OCI-LY3 (cell line): ENCODE results near the gene SELENON.

Experiments used
- H2AFZ ChIP-seq: fragments of 200-600, 300-600 bp; shearing (Covaris generic); 2 replicates; pipeline ENCODE4 v1.6.0; 2014; ENCODE audit warnings: antibody characterized with exemption, low read depth, low read length
- H3K27ac ChIP-seq: fragments of 200-600, 300-600 bp; sonication (generic); 2 replicates; pipeline ENCODE4 v1.5.1; 2014; ENCODE audit warnings: mild to moderate bottlenecking, low read length, moderate library complexity, mixed read lengths
- H3K27me3 ChIP-seq: fragments of 200-600, 300-600 bp; sonication (generic); 2 replicates; pipeline ENCODE4 v1.6.1; 2014; ENCODE audit warnings: low read depth, low read length, mixed read lengths
- H3K36me3 ChIP-seq: fragments of 200-600, 300-600 bp; sonication (generic); replicated peaks from 2 replicates; pipeline ENCODE3; 2014; ENCODE audit warnings: low read depth, low read length, mixed read lengths
- H3K4me1 ChIP-seq: fragments of 300-600, 200-600 bp; sonication (generic); 2 replicates; pipeline ENCODE4 v1.6.1; 2014; ENCODE audit warnings: low read length, mixed read lengths
- H3K4me2 ChIP-seq: fragments of 200-600, 300-600 bp; sonication (generic); 2 replicates; pipeline ENCODE4 v1.6.1; 2014; ENCODE audit warnings: low read length, mixed read lengths
- H3K4me3 ChIP-seq: fragments of 300-600, 200-600 bp; sonication (generic); 2 replicates; pipeline ENCODE4 v1.5.1; 2014; ENCODE audit warnings: antibody characterized with exemption, mild to moderate bottlenecking, low read length, moderate library complexity
- H3K79me2 ChIP-seq: fragments of 300-600, 200-600 bp; shearing (Covaris generic); 2 replicates; pipeline ENCODE4 v1.6.1; 2014; ENCODE audit warnings: mild to moderate bottlenecking, low read length, mixed read lengths
- H3K9ac ChIP-seq: fragments of 300-600, 200-600 bp; shearing (Covaris generic); 2 replicates; pipeline ENCODE4 v1.6.0; 2014; ENCODE audit warnings: mild to moderate bottlenecking, low read length, moderate library complexity
- H3K9me3 ChIP-seq: fragments of 200-600, 300-600 bp; shearing (Covaris generic); 2 replicates; pipeline ENCODE4 v1.6.1; 2014; ENCODE audit warnings: low read length, mixed read lengths; ENCODE audit not compliant: insufficient read depth
- H4K20me1 ChIP-seq: fragments of 200-600, 300-600 bp; sonication (generic); 2 replicates; pipeline ENCODE4 v1.6.1; 2016; ENCODE audit warnings: low read length, mixed read lengths; ENCODE audit not compliant: insufficient read depth
- CTCF ChIP-seq: fragments of 200-600, 300-600 bp; sonication (generic); IDR thresholded peaks from 2 replicates; pipeline ENCODE4 v1.5.1; 2014; ENCODE audit warnings: antibody characterized with exemption, low read length, low read depth
- EZH2phosphoT487 ChIP-seq: fragments of 200-600 bp; shearing (Covaris generic); IDR thresholded peaks from 2 replicates; pipeline ENCODE4 v1.6.1; 2018; ENCODE audit warnings: antibody characterized with exemption, mixed run types, low read depth

Gene SELENON

DNA sequence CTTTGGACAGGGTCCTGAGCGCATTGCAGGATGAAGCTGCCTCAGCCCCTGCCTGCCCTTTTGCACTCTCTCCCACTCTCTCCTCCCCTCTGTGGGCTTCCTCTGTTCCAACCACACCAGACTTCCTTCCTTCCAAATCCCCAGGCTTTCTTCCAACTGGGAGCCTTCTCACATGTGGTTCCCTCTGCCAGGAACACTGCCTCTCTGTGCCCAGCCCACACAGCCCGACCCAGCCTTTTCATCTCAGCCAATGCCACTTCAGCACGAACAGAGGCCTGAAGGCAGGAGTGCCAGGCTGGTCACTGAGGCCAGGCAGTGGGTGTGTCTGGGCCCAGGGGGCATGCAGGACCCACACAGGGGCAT lies 5.9 kb downstream of the SELENON start:
- Histone ChIP-seq H3K36me3 (no peaks in the 10 kb centered on the region), H3K9me3 (no peaks in the 10 kb centered on the region), H3K27me3 (no peaks in the 10 kb centered on the region), H4K20me1 (no peaks in the 10 kb centered on the region), H3K27ac (no peak overlapping the region), H3K4me1 (peaks cover 30% of the 10 kb centered on the region), H3K79me2 (no peaks in the 10 kb centered on the region), H3K4me2 (no peak overlapping the region), H2AFZ (no peak overlapping the region), H3K9ac (no peak overlapping the region), H3K4me3 (no peak overlapping the region)
- TF ChIP-seq CTCF: no peak

DNA sequence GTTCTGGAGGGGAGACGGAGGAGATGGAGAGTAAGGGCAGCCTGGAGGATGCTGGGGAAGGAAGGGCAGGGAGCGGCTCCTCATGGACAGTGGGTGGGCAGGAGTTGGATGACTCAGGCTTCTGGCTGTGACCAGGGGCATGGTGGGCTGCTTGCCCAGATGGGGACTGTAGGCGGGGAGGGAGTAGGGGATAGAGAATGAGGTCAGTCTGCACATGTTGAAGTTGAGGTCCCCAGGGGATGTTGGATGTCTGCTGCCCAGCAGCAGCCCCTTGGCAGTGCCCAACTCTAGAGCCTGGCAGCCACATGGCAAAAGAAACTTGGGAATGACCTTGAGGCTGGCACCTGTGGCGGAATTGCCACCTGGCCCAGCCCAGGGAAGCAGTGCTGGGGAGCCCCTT lies 6.4 kb downstream of the SELENON start:
- Histone ChIP-seq H3K4me1 (peaks cover 29% of the 10 kb centered on the region), H3K4me3 (no peak overlapping the region), H3K9ac (no peak overlapping the region), H3K79me2 (no peaks in the 10 kb centered on the region), H4K20me1 (no peaks in the 10 kb centered on the region), H3K9me3 (no peaks in the 10 kb centered on the region), H3K36me3 (no peaks in the 10 kb centered on the region), H2AFZ (no peak overlapping the region), H3K4me2 (no peak overlapping the region), H3K27ac (no peak overlapping the region), H3K27me3 (no peaks in the 10 kb centered on the region)
- TF ChIP-seq CTCF: no peak
- no peak for TF ChIP-seq EZH2phosphoT487

DNA sequence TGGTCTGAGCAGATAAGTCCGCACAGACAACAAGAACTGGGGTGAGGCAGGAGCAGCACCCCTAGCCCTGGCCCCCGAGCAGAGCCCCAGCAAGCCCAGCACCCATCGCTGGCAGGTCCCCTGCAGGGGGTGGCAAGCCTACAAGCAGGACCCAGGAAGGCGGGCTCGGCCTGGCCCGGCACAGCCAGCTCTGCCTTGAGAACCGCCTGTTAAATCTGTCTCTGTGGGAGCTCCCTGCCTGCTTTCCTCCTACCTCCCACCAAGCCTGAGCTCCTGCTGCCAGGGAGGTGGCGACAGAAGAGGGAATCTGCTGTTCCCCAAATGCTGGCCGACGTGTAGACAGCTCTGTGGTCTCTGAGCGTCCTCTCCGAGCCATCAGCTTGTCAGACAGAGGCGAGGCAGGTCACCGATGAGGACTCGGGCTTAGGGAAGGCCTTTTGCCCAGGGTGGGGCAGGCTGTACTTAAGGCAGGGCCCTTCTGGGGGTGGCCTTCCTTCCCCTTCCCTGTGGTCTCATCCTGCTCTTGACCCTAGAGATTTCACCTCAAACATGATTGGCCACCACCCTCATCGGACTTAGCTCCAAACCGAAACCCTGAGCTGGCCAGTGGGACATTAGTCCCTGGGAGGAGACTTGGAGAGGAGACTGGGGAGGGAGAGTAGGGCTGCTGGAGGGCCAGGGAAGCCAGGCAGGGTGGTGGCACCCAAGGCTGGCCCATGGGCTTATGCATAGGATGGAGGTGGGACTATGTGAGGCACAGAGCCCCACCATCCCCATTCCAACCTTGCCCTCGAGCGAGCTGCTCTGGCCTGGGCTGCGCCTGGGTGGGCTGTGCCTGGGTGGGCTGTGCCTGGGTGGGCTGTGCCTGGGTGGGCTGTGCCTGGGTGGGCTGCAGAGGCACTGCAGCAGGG lies 7.7 kb downstream of the SELENON start:
- Histone ChIP-seq H3K4me1 (peaks cover 27% of the 10 kb centered on the region), H3K27ac (no peak overlapping the region), H3K9me3 (no peaks in the 10 kb centered on the region), H3K4me2 (no peak overlapping the region), H2AFZ (no peak overlapping the region), H3K79me2 (no peaks in the 10 kb centered on the region), H3K27me3 (no peaks in the 10 kb centered on the region), H4K20me1 (no peaks in the 10 kb centered on the region), H3K9ac (no peak overlapping the region), H3K36me3 (no peaks in the 10 kb centered on the region), H3K4me3 (no peak overlapping the region)
- no peak for TF ChIP-seq EZH2phosphoT487
- TF ChIP-seq CTCF: no peak

DNA sequence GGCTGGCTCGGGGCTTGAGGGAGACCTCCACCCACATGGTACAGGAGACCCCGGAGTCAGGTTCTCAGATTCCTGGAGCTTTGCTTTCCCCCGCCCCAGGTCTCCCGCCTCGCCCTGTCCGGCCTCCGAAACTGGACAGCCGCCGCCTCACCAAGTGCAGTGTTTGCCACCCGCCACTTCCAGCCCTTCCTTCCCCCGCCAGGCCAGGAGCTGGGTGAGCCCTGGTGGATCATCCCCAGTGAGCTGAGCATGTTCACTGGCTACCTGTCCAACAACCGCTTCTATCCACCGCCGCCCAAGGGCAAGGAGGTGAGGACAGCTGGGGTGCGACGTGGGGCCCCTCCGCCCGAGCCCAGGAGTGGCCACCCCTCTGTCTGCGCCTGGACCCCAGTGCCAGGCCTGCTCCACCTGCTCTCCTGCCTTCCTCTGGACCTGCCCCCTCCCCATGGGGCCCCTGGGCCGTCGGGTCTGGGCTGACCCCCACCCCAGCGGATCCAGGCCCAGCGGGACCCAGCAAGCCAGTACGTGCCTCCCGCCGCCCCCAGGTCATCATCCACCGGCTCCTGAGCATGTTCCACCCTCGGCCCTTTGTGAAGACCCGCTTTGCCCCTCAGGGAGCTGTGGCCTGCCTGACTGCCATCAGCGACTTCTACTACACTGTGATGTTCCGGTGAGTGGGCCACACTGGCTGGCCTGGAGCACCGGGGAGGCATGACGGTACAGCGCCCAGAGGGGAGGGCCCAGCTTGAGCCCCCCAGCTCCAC lies 8.7 kb downstream of the SELENON start:
- Histone ChIP-seq H3K79me2 (no peaks in the 10 kb centered on the region), H3K4me3 (no peak overlapping the region), H3K4me1 (peaks cover 21% of the 10 kb centered on the region), H3K9me3 (no peaks in the 10 kb centered on the region), H3K27ac (no peak overlapping the region), H2AFZ (no peak overlapping the region), H3K36me3 (no peaks in the 10 kb centered on the region), H4K20me1 (no peaks in the 10 kb centered on the region), H3K4me2 (no peak overlapping the region), H3K9ac (no peak overlapping the region), H3K27me3 (no peaks in the 10 kb centered on the region)
- TF ChIP-seq EZH2phosphoT487 (no peak), CTCF (no peak)
